ENCODE measurements around the gene SLC25A4. TPM values are rescaled to one million over a fixed set of nuclear protein-coding genes. Genes with fewer than 3 reads are reported as not detected.

The SLC25A4 gene
- total and polyA plus RNA-seq, 2 of the 13 experiments (the other 11 are each of a cell fraction or from before 2014, with no cell fraction given), result 30.3 to 42.1 TPM

DNA sequence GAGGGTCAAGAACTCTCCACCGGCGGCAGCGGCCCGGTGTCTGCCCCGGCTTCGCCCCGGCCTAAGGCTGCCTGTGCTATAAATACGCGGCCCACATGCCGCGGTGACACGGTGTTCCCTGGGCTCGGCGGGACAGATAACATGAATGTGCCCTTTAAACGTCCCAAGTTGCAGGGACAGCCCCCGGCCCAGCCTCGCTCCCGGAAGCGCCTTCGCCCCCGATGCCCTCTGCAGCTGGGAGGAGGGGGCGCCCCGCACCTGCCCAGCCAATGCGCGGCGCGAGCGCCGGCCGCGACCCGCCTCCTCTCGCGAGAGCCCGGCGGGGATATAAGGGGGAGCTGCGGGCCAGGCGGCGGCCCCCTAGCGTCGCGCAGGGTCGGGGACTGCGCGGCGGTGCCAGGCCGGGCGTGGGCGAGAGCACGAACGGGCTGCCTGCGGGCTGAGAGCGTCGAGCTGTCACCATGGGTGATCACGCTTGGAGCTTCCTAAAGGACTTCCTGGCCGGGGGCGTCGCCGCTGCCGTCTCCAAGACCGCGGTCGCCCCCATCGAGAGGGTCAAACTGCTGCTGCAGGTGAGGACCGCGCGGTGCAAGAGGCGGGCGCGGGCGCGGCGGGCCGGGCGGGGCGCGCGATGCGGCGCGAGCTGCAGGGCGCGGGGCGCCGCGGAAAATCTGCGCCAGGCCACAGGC, at the start of gene SLC25A4 (continued):
- TF ChIP-seq ZNF253 (CRISPR knock-in tag; IDR thresholded peaks at IDR 0.05; ENCODE audit: borderline replicate concordance) (no peak), CBX1 (IDR thresholded peaks at IDR 0.05; ENCODE audit: low read depth) (peak; percentile 28), TBL1XR1 (IDR thresholded peaks at IDR 0.05; ENCODE audit: borderline replicate concordance, low read length, partially characterized antibody) (no peak), ZNF816 (CRISPR knock-in tag; IDR thresholded peaks at IDR 0.05; ENCODE audit: borderline replicate concordance) (peak; percentile 67; the same call in 1 of the 2 replicates), CHD2 (IDR thresholded peaks at IDR 0.05; ENCODE audit: low read depth, low read length) (peak; percentile 100), TRIM24 (CRISPR knock-in tag; IDR thresholded peaks at IDR 0.05) (no peak), ZNF343 (CRISPR knock-in tag; IDR thresholded peaks at IDR 0.05) (0 out of 2 replicates have a peak, but pooled peaks have one; percentile 41), ZNF709 (CRISPR knock-in tag; IDR thresholded peaks at IDR 0.05) (peak; percentile 82; the same call in 1 of the 2 replicates), TEF (CRISPR knock-in tag; IDR thresholded peaks at IDR 0.05) (0 out of 2 replicates have a peak, but pooled peaks have one; percentile 15), SKIL (CRISPR knock-in tag; IDR thresholded peaks at IDR 0.05; ENCODE audit: borderline replicate concordance) (no peak), ELF1 (CRISPR knock-in tag; IDR thresholded peaks at IDR 0.05) (peak; percentile 89), RNF2 (conservative IDR thresholded peaks at IDR 0.05; ENCODE audit: low read depth) (peak; percentile 91), FOXK1 (CRISPR knock-in tag; IDR thresholded peaks at IDR 0.05; ENCODE audit: borderline replicate concordance, low read depth) (no peak), ZNF20 (CRISPR knock-in tag; IDR thresholded peaks at IDR 0.05) (no peak), MXD3 (CRISPR knock-in tag; IDR thresholded peaks at IDR 0.05) (peak; percentile 93), ATF7 (IDR thresholded peaks at IDR 0.05) (no peak), ATF7 (CRISPR knock-in tag; IDR thresholded peaks at IDR 0.05) (no peak), ZNF710 (CRISPR knock-in tag; IDR thresholded peaks at IDR 0.05; ENCODE audit: borderline replicate concordance) (peak; percentile 38; the same call in 1 of the 2 replicates)
- TF ChIP-seq, protein P1, sequence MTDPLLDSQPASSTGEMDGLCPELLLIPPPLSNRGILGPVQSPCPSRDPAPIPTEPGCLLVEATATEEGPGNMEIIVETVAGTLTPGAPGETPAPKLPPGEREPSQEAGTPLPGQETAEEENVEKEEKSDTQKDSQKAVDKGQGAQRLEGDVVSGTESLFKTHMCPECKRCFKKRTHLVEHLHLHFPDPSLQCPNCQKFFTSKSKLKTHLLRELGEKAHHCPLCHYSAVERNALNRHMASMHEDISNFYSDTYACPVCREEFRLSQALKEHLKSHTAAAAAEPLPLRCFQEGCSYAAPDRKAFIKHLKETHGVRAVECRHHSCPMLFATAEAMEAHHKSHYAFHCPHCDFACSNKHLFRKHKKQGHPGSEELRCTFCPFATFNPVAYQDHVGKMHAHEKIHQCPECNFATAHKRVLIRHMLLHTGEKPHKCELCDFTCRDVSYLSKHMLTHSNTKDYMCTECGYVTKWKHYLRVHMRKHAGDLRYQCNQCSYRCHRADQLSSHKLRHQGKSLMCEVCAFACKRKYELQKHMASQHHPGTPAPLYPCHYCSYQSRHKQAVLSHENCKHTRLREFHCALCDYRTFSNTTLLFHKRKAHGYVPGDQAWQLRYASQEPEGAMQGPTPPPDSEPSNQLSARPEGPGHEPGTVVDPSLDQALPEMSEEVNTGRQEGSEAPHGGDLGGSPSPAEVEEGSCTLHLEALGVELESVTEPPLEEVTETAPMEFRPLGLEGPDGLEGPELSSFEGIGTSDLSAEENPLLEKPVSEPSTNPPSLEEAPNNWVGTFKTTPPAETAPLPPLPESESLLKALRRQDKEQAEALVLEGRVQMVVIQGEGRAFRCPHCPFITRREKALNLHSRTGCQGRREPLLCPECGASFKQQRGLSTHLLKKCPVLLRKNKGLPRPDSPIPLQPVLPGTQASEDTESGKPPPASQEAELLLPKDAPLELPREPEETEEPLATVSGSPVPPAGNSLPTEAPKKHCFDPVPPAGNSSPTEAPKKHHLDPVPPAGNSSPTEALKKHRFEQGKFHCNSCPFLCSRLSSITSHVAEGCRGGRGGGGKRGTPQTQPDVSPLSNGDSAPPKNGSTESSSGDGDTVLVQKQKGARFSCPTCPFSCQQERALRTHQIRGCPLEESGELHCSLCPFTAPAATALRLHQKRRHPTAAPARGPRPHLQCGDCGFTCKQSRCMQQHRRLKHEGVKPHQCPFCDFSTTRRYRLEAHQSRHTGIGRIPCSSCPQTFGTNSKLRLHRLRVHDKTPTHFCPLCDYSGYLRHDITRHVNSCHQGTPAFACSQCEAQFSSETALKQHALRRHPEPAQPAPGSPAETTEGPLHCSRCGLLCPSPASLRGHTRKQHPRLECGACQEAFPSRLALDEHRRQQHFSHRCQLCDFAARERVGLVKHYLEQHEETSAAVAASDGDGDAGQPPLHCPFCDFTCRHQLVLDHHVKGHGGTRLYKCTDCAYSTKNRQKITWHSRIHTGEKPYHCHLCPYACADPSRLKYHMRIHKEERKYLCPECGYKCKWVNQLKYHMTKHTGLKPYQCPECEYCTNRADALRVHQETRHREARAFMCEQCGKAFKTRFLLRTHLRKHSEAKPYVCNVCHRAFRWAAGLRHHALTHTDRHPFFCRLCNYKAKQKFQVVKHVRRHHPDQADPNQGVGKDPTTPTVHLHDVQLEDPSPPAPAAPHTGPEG (CRISPR knock-in tag; IDR thresholded peaks at IDR 0.05), result peak; percentile 91
